RPMI7951 (cell line): ENCODE data around the gene IL1R1. TPM values are rescaled to one million over a fixed set of nuclear protein-coding genes. Genes with fewer than 3 reads are reported as not detected.
A peak's percentile ranks its signal among the peaks of the same experiment; 100 is the strongest.

ENCODE experiments used
- DNase-seq: peaks from one replicate; pipeline ENCODE4 v3.0.0-alpha.2; 2012; ENCODE audit warnings: low read depth
- total RNA-seq: library from RNA; depleted of rRNA; stranded (reverse); fragments of >200 nt; shearing (Covaris generic); gene quantifications from 2 replicates; pipeline ENCODE4 v1.2.3, GENCODE V29; 2014

Gene IL1R1
- total RNA-seq, 1 experiment from 2014 or later, result 27.2 TPM

- DNase-seq, result no peak
Observed at GRCh38 chr2:102138331-102138730, 4.2 kb upstream of the IL1R1 start.

- DNase-seq, result no peak
Observed at GRCh38 chr2:102139851-102140250, 2.7 kb upstream of the IL1R1 start.

GRCh38 chr2:102140377-102140776 is 2.2 kb upstream of the IL1R1 start:
- no peak for DNase-seq

- DNase-seq, result peak; percentile 78
Observed at GRCh38 chr2:102141011-102141943, 1.3 kb upstream of the IL1R1 start.

- peak; percentile 28 for DNase-seq
Observed at GRCh38 chr2:102142829-102143449, 393 bp downstream of the IL1R1 start.

GRCh38 chr2:102143450-102143985 is 972 bp downstream of the IL1R1 start:
- no peak for DNase-seq

GRCh38 chr2:102144128-102144527 is 1.6 kb downstream of the IL1R1 start:
- no peak for DNase-seq

GRCh38 chr2:102145107-102145506 is 2.6 kb downstream of the IL1R1 start:
- DNase-seq, result no peak

GRCh38 chr2:102145934-102146333 is 3.4 kb downstream of the IL1R1 start:
- no peak for DNase-seq

GRCh38 chr2:102147935-102148334 is 5.4 kb downstream of the IL1R1 start:
- peak; percentile 84 for DNase-seq

- no peak for DNase-seq
Observed at GRCh38 chr2:102149243-102149642, 6.7 kb downstream of the IL1R1 start.

GRCh38 chr2:102149644-102150455 is 7.3 kb downstream of the IL1R1 start:
- DNase-seq, result no peak

- DNase-seq, result no peak
Observed at GRCh38 chr2:102154364-102154763, 11.8 kb downstream of the IL1R1 start.

GRCh38 chr2:102154946-102155702 is 12.6 kb downstream of the IL1R1 start:
- no peak for DNase-seq

- DNase-seq, result no peak
Observed at GRCh38 chr2:102155703-102156515, 13.4 kb downstream of the IL1R1 start.

- no peak for DNase-seq
Observed at GRCh38 chr2:102158011-102158755, 15.6 kb downstream of the IL1R1 start.

GRCh38 chr2:102159295-102159694 is 16.7 kb downstream of the IL1R1 start:
- peak; percentile 41 for DNase-seq

GRCh38 chr2:102166189-102166845 is 23.8 kb downstream of the IL1R1 start:
- DNase-seq, result peak; percentile 78
